B cell (primary cell): Measurements from ENCODE around the gene KCTD14. TPM values are rescaled to one million over a fixed set of nuclear protein-coding genes. Genes with fewer than 3 reads are reported as not detected.
"Not testable (repeated sequence)": the region's sequence is repeated elsewhere in the genome, so short reads cannot be mapped to it uniquely, and the experiment has no call there.

Source experiments
- ATAC-seq: fragments of 200-7000 bp; cut with Tn5 transposase; one replicate; pipeline ENCODE4 v1.10.0; 2021; ENCODE audit warnings: low read depth, mild to moderate bottlenecking, moderate number of reproducible peaks, moderate library complexity
- CTCF ChIA-PET: fragments of 350-600 bp; sonication (Branson Sonifier 250); formaldehyde crosslinking; loops from one replicate; lab custom pipeline; 2021; ENCODE audit warnings: antibody characterized with exemption, inconsistent platforms; lab: Charles Lee
- POLR2A ChIA-PET: fragments of 350-600 bp; sonication (Branson Sonifier 250); formaldehyde crosslinking; loops from one replicate; lab custom pipeline; 2021; ENCODE audit warnings: antibody characterized with exemption; lab: Charles Lee
- DNase-seq: peaks from one replicate; pipeline ENCODE4 v3.0.0; 2013
- H2AFZ ChIP-seq: 2 replicates; pipeline ENCODE4 v1.6.1; 2012; ENCODE audit warnings: mild to moderate bottlenecking, low read depth, low read length; ENCODE audit not compliant: insufficient read depth, poor library complexity, severe bottlenecking
- H3K27ac ChIP-seq, 2 donors: 1 replicate in 1 of 2; 2 replicates in 1 of 2; pipeline ENCODE4 v1.5.1; 2012 to 2013; ENCODE audit warnings: low read length in 2 of 2, mild to moderate bottlenecking in 2 of 2, moderate library complexity in 1 of 2
- H3K27me3 ChIP-seq, 4 experiments: fragments of 200-600 bp in 1 of 4; sonication (generic) in 1 of 4; replicated peaks in 1 of 4; 1 replicate in 2 of 4; 2 replicates in 2 of 4; pipeline versions ENCODE4 v1.6.1 to v1.7.0; 2013 to 2016; ENCODE audit warnings: low read length in 3 of 4, mild to moderate bottlenecking in 2 of 4, mixed read lengths in 1 of 4, moderate library complexity in 1 of 4; ENCODE audit not compliant: insufficient read depth in 4 of 4, control insufficient read depth in 3 of 4; ENCODE audit errors: control extremely low read depth in 1 of 4
- H3K36me3 ChIP-seq, 2 experiments: replicated peaks in 1 of 2; 1 replicate in 1 of 2; 2 replicates in 1 of 2; pipeline versions ENCODE4 v1.6.1 to v1.7.1; 2013; ENCODE audit warnings: low read length in 1 of 2; ENCODE audit not compliant: insufficient read depth in 2 of 2, control insufficient read depth in 1 of 2; ENCODE audit errors: control extremely low read depth in 1 of 2, extremely low read depth in 1 of 2
- H3K4me1 ChIP-seq, 2 donors: fragments of 200-600 bp in 1 of 2; sonication (generic) in 1 of 2; 1 replicate in 1 of 2; 2 replicates in 1 of 2; pipeline versions ENCODE4 v1.5.1 to v1.6.1; 2013 to 2017; ENCODE audit warnings: low read length in 2 of 2; ENCODE audit not compliant: control insufficient read depth in 2 of 2, insufficient read depth in 2 of 2
- H3K4me2 ChIP-seq: replicated peaks from 2 replicates; pipeline ENCODE3; 2012; ENCODE audit warnings: mild to moderate bottlenecking, low read depth, low read length; ENCODE audit not compliant: poor library complexity, severe bottlenecking
- H3K4me3 ChIP-seq, 5 experiments: fragments of 200-600 bp in 1 of 5; sonication (generic) in 1 of 5; 1 replicate in 3 of 5; 2 replicates in 2 of 5; pipeline versions ENCODE4 v1.5.1 to v1.7.0; 2011 to 2016; ENCODE audit warnings: low read length in 4 of 5, mild to moderate bottlenecking in 4 of 5, low read depth in 2 of 5, control low read depth in 1 of 5, moderate library complexity in 1 of 5; ENCODE audit not compliant: insufficient read depth in 1 of 5; ENCODE audit errors: control extremely low read depth in 1 of 5, extremely low read depth in 1 of 5
- H3K79me2 ChIP-seq: fragments of 200-600 bp; sonication (generic); one replicate; pipeline ENCODE4 v1.6.0; 2016; ENCODE audit warnings: low read length; ENCODE audit not compliant: control insufficient read depth, insufficient read depth
- H3K9ac ChIP-seq: fragments of 200-600 bp; sonication (generic); 2 replicates; pipeline ENCODE4 v1.6.1; 2017; ENCODE audit warnings: mild to moderate bottlenecking, low read length, moderate library complexity
- H3K9me3 ChIP-seq, 3 donors: one replicate each; pipeline versions ENCODE4 v1.6.1 to v1.7.1; 2013; ENCODE audit warnings: low read length in 2 of 3; ENCODE audit not compliant: control insufficient read depth in 2 of 3, insufficient read depth in 1 of 3; ENCODE audit errors: control extremely low read depth in 1 of 3
- H4K20me1 ChIP-seq: 2 replicates; pipeline ENCODE4 v1.6.0; 2012; ENCODE audit warnings: mild to moderate bottlenecking, low read length; ENCODE audit not compliant: insufficient read depth, control insufficient read depth, poor library complexity, severe bottlenecking
- H3K27ac Mint-ChIP-seq: one replicate; pipeline ENCODE4 v1.8.0; 2021; ENCODE audit warnings: mixed read lengths
- H3K27me3 Mint-ChIP-seq: one replicate; pipeline ENCODE4 v1.8.0; 2021; ENCODE audit warnings: mixed read lengths
- H3K4me1 Mint-ChIP-seq: one replicate; pipeline ENCODE4 v1.8.0; 2021; ENCODE audit warnings: mixed read lengths
- H3K4me3 Mint-ChIP-seq: one replicate; pipeline ENCODE4 v1.8.0; 2021; ENCODE audit warnings: mixed read lengths
- H3K9me3 Mint-ChIP-seq: one replicate; pipeline ENCODE4 v1.8.0; 2022; ENCODE audit warnings: mixed read lengths; ENCODE audit not compliant: insufficient read depth
- EZH2 ChIP-seq: IDR thresholded peaks from 2 replicates; pipeline ENCODE4 v1.6.1; 2012; ENCODE audit warnings: borderline replicate concordance, low read depth, mild to moderate bottlenecking, moderate library complexity, low read length; ENCODE audit not compliant: insufficient read depth, poor library complexity, severe bottlenecking
- WGBS: methylation state at CpG from one replicate; pipeline ENCODE4 v1.1.5; 2013; ENCODE audit warnings: missing lambda C conversion rate; ENCODE audit not compliant: insufficient coverage; 5-methylcytosine and 5-hydroxymethylcytosine counted together
- intact Hi-C: fragments of 100-400 bp; cut with micrococcal nuclease; formaldehyde crosslinking; loops from one replicate; pipeline ENCODE4 v1.10.0; 2022
- polyA plus RNA-seq: library from polyadenylated mRNA; depleted of rRNA; stranded (reverse); fragments of >200 nt; gene quantifications from 2 replicates; pipeline ENCODE4 v1.2.3, GENCODE V29; 2012
- total RNA-seq, 2 donors: library from RNA; stranded (reverse); fragments of 120-200 nt in 1 of 2; gene quantifications; 1 replicate in 1 of 2; 2 replicates in 1 of 2; pipeline versions ENCODE4 v1.2.3 to v1.2.4, GENCODE V29; 2013 to 2022
- TF ChIP-seq, protein P1 (sequence below): fragments of 200-600 bp; IDR thresholded peaks from one replicate; pipeline ENCODE4 v1.8.0; 2022; ENCODE audit warnings: antibody characterized with exemption, mild to moderate bottlenecking

The KCTD14 gene
- total and polyA plus RNA-seq, 2 donors (not counting 1 experiment from before 2014, with no cell fraction given): 0.18 TPM; not detected in 1

DNA sequence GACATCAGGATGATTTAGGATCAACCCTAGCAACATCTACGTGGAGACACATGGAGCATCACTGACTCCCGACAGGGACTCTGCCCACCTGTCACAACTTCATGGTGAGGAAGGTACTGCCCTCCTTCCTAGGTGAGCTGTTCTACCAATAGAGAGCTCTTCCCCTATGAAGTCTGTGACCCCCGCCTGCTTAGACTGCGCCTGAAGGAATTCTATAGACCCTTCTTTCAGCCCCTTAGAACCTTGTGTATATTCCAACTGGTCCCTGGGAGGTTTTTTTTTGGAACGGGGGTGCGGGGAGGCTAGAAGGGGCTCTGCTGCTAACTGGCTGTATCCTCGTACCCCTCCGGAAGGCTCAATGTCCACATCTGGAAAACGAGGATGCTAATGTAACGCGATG, 29.2 kb downstream of the KCTD14 start:
- H3K27ac ChIP-seq: peak overlapping the region; percentile 78 to 94
- CTCF ChIA-PET: interaction anchor here (0.6 to 1.7 kb wide), 6 partner anchors 26 to 571 kb away, joined by 3 to 9 read pairs (median 3); partner anchors contain the start of genes NDUFC2 and RSF1
- no peaks in the 10 kb centered on the region for H4K20me1 ChIP-seq
- Mint-ChIP-seq H3K4me3 (peak overlapping the region; percentile 97), H3K4me1 (peaks cover 27% of the 10 kb centered on the region), H3K27me3 (no peaks in the 10 kb centered on the region), H3K27ac (peak overlapping the region; percentile 90), H3K9me3 (no peaks in the 10 kb centered on the region)
- H3K4me3 ChIP-seq: peak overlapping the region; percentile 61 to 75 (median 70)
- 13% methylated on average over 4 of the region's 11 CpGs for WGBS
- intact Hi-C loops: loop anchor here (1.0 to 10.0 kb wide), 10 partner anchors 81 to 1549 kb away; partner anchors contain the start of genes ALG8, CLNS1A, EMSY and GAB2
- H3K4me2 ChIP-seq: peak overlapping the region; percentile 85
- POLR2A ChIA-PET: interaction anchor here (0.6 to 1.7 kb wide), 3 partner anchors 86 to 581 kb away, joined by 3 to 4 read pairs (median 4); partner anchors contain the start of gene NDUFC2
- TF ChIP-seq EZH2: no peak
- TF ChIP-seq, protein P1, sequence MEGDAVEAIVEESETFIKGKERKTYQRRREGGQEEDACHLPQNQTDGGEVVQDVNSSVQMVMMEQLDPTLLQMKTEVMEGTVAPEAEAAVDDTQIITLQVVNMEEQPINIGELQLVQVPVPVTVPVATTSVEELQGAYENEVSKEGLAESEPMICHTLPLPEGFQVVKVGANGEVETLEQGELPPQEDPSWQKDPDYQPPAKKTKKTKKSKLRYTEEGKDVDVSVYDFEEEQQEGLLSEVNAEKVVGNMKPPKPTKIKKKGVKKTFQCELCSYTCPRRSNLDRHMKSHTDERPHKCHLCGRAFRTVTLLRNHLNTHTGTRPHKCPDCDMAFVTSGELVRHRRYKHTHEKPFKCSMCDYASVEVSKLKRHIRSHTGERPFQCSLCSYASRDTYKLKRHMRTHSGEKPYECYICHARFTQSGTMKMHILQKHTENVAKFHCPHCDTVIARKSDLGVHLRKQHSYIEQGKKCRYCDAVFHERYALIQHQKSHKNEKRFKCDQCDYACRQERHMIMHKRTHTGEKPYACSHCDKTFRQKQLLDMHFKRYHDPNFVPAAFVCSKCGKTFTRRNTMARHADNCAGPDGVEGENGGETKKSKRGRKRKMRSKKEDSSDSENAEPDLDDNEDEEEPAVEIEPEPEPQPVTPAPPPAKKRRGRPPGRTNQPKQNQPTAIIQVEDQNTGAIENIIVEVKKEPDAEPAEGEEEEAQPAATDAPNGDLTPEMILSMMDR: no peak
- H2AFZ ChIP-seq: peak overlapping the region; percentile 87
- peaks cover 21 to 27% of the 10 kb centered on the region in 2 donors for H3K4me1 ChIP-seq
- H3K79me2 ChIP-seq: peaks cover 11% of the 10 kb centered on the region
- H3K36me3 ChIP-seq: peaks cover 0 to 13% of the 10 kb centered on the region in 2 experiments
- peak overlapping the region; percentile 83 for H3K9ac ChIP-seq
- H3K9me3 ChIP-seq: no peaks in the 10 kb centered on the region
- H3K27me3 ChIP-seq: no peaks in the 10 kb centered on the region
- no peak for ATAC-seq
- DNase-seq: peak; percentile 32

DNA sequence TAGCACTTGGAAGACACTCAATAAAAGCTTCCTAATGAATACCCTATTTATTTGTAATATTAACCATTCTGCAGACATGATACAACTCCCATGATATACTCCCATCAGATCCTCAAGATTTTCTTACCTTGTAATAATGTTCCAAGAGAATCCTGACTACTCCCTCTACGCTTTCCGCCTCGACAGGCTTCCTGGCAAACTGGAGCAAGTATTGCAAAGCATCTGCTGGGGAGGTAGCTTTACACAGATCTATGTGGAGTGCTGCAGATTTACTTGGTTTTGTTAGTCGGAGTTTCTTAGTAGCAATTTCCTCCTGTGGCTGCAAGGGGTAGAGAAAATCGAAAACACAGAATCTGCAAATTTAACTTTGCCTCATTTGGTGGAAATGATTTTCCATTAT, 32.1 kb downstream of the KCTD14 start:
- H3K4me3 ChIP-seq: no peak overlapping the region
- H3K36me3 ChIP-seq: peaks cover 6 to 32% of the 10 kb centered on the region in 2 experiments
- POLR2A ChIA-PET: no interaction called here
- no peak overlapping the region for H3K4me3 Mint-ChIP-seq
- no peak overlapping the region for H2AFZ ChIP-seq
- ATAC-seq: no peak
- no peaks in the 10 kb centered on the region for H3K9me3 ChIP-seq
- 100% methylated on average over 2 of the region's 5 CpGs for WGBS
- CTCF ChIA-PET: interaction anchor here (0.7 to 1.4 kb wide), 2 partner anchors 9 to 135 kb away, joined by 4 to 5 read pairs; no protein-coding TSS in a partner anchor
- H3K27ac Mint-ChIP-seq: no peak overlapping the region
- H3K4me2 ChIP-seq: no peak overlapping the region
- peaks cover 14 to 19% of the 10 kb centered on the region in 2 donors for H3K4me1 ChIP-seq
- H4K20me1 ChIP-seq: no peaks in the 10 kb centered on the region
- intact Hi-C loops: loop anchor here (5.0 to 10.0 kb wide), 3 partner anchors 84 to 1546 kb away; partner anchors contain the start of genes EMSY, GAB2 and NDUFC2
- H3K9ac ChIP-seq: no peak overlapping the region
- TF ChIP-seq, protein P1: no peak
- TF ChIP-seq EZH2: no peak
- H3K27ac ChIP-seq: no peak overlapping the region
- H3K4me1 Mint-ChIP-seq: peaks cover 28% of the 10 kb centered on the region
- H3K79me2 ChIP-seq: peaks cover 13% of the 10 kb centered on the region
- DNase-seq: no peak
- no peaks in the 10 kb centered on the region for H3K27me3 Mint-ChIP-seq
- H3K9me3 Mint-ChIP-seq: no peaks in the 10 kb centered on the region
- no peaks in the 10 kb centered on the region for H3K27me3 ChIP-seq

DNA sequence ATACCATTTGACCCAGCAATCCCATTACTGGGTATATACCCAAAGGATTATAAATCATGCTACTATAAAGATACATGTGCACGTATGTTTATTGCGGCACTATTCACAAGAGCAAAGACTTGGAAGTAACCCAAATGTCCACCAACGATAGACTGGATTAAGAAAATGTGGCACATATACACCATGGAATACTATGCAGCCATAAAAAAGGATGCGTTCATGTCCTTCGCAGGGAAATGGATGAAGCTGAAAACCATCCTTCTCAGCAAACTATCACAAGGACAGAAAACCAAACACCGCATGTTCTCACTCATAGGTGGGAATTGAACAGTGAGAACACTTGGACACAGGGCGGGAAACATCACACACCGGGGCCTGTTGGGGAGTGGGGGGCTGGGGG, 36.6 kb downstream of the KCTD14 start:
- DNase-seq, H3K27ac Mint-ChIP-seq, H3K4me2 ChIP-seq, H3K4me3 Mint-ChIP-seq, H2AFZ ChIP-seq, H3K27ac ChIP-seq, H3K4me3 ChIP-seq, H3K9me3 ChIP-seq, H3K4me1 ChIP-seq, intact Hi-C loops, H3K9me3 Mint-ChIP-seq, H3K27me3 Mint-ChIP-seq, CTCF ChIA-PET, ATAC-seq, POLR2A ChIA-PET, H3K27me3 ChIP-seq, H3K9ac ChIP-seq: not testable (repeated sequence)
- H3K4me1 Mint-ChIP-seq: peaks cover 20% of the 10 kb centered on the region
- peaks cover 25% of the 10 kb centered on the region for H3K79me2 ChIP-seq
- peaks cover 8 to 56% of the 10 kb centered on the region in 2 experiments for H3K36me3 ChIP-seq
- WGBS: no CpG with 5 or more reads among the region's 8 CpGs
- H4K20me1 ChIP-seq: peaks cover 12% of the 10 kb centered on the region
